ENCODE measurements around the gene UMOD. TPM values are rescaled to one million over a fixed set of nuclear protein-coding genes. Genes with fewer than 3 reads are reported as not detected.

Gene UMOD
- total RNA-seq, 1 experiment from 2014 or later, result not detected

DNA sequence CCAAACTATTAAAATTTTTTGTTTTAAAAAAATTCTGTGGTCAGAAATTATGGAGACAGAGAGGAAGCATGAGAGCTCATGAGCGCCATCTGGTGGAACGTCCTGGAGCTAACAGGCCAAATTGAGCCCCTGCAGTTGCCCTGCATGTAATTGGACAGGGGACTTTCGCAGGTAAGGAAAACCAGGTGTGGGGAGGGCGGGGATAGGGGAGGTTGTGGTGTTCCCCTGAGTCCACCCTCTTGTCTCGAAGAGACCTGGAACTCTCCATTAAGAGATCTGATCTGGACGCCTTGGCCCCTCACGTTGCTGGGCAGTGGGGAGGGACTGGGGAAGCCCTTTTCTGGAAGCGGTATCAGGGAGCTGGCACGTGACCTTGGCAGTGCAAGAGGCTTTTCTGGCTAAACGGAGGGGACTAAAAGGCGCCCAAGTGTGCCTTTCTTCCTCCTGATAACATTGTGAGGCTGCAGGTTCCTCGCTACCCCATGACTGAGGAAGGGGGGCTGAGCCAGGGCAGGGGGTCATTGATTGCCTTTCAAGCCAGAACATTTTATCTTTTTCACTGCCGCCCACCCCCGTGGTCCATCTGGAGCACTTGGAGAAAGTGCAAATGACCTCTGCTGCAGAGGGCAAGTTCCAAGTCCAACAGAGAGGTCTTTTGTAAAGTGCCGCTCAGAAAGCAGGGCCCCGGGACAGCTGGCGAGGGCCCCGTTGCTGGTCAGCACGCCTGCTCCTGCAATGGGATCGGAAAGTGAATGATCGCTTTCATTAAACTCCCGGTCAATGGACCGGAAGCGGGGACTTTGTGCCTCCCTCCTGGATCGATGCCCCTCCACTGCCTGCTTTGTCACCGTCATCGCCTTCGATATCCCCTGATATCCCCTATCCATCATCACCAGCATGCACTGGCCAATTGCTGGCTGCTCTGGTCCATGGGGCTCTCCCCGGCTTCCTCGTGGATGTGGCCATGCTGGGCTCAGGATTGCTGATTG lies 33.6 kb upstream of the UMOD start:
- Mint-ChIP-seq H3K27me3 (ENCODE audit: insufficient read depth, unreplicated experiment) (peaks cover 11% of the 10 kb centered on the region), H3K9me3 (ENCODE audit: unreplicated experiment) (no peaks in the 10 kb centered on the region), H3K36me3 (ENCODE audit: insufficient read depth, unreplicated experiment) (no peaks in the 10 kb centered on the region), H3K4me1 (ENCODE audit: insufficient read depth, unreplicated experiment) (no peaks in the 10 kb centered on the region), H3K4me3 (ENCODE audit: unreplicated experiment) (no peak overlapping the region), H3K27ac (ENCODE audit: low read depth, unreplicated experiment) (no peak overlapping the region)
- no TSS peak for BruUV-seq (replicated peaks)
- TF ChIP-seq, protein P1, sequence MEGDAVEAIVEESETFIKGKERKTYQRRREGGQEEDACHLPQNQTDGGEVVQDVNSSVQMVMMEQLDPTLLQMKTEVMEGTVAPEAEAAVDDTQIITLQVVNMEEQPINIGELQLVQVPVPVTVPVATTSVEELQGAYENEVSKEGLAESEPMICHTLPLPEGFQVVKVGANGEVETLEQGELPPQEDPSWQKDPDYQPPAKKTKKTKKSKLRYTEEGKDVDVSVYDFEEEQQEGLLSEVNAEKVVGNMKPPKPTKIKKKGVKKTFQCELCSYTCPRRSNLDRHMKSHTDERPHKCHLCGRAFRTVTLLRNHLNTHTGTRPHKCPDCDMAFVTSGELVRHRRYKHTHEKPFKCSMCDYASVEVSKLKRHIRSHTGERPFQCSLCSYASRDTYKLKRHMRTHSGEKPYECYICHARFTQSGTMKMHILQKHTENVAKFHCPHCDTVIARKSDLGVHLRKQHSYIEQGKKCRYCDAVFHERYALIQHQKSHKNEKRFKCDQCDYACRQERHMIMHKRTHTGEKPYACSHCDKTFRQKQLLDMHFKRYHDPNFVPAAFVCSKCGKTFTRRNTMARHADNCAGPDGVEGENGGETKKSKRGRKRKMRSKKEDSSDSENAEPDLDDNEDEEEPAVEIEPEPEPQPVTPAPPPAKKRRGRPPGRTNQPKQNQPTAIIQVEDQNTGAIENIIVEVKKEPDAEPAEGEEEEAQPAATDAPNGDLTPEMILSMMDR (IDR thresholded peaks at IDR 0.05; ENCODE audit: unreplicated experiment), result peak; percentile 84
- intact Hi-C loops (cut with micrococcal nuclease), result loop anchor here (1.0 to 10.0 kb wide), 3 partner anchors 86 to 781 kb away; no protein-coding TSS in a partner anchor
- DNase-seq (ENCODE audit: unreplicated experiment), result peak; percentile 52
- CTCF ChIA-PET, result interaction anchor here (0.5 to 18.4 kb wide), 37 partner anchors 9 to 1257 kb away, joined by 3 to 537 read pairs (median 3); partner anchors contain the start of genes ACSM5 and PDILT
- POLR2A ChIA-PET, result interaction anchor here (0.6 to 1.6 kb wide), 2 partner anchors 10 to 479 kb away, joined by 3 read pairs; no protein-coding TSS in a partner anchor

DNA sequence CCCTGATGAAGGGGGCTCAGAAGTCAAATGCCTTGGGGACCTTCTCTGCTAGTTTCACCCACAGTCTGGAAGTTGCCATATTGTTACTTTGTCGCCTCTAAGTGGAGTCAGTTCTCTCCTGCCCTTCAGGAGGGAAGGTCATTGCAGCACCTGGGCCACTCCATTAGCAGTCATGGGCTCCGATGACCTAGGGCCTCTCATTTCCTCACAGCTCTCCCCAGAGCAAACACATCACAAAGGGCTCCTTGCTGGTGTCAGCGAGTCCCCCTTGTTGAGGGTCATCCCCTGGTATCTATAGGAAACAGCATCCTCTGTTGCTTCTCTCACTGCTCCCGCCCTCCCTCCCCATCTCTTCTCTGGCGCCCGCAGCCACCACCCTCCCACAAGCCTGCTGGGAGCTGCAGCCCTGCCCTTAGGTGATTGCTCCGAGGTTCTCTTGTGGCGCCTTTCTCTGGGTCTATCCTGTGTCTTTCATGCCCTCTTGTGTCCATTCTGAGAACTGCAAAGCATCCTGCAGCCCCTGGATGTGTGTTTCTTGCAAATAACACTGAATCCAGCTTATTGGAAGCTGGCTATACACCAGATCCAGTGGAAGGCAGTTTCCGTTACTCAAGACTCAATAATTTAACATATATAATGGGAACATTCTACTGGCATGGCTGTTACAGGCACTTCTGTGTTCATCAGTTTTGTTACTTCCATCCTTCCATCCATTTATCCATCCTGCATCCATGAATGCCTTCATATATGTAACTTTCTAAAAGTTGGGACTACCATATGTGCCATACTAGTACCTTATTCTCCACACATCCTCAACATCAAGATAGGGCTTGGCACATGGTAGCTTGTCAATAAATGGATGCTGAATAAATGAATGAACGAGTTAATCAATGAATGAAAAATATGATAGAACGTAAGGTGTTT lies 30.9 kb upstream of the UMOD start:
- TF ChIP-seq, protein P1 (IDR thresholded peaks at IDR 0.05; ENCODE audit: unreplicated experiment), result peak; percentile 90
- intact Hi-C loops (cut with micrococcal nuclease), result loop anchor here (1.0 to 10.0 kb wide), 3 partner anchors 476 to 779 kb away; no protein-coding TSS in a partner anchor
- CTCF ChIA-PET, result interaction anchor here (0.5 to 18.4 kb wide), 36 partner anchors 8 to 815 kb away, joined by 3 to 537 read pairs (median 3); no protein-coding TSS in a partner anchor
- Mint-ChIP-seq H3K9me3 (ENCODE audit: unreplicated experiment) (no peaks in the 10 kb centered on the region), H3K4me1 (ENCODE audit: insufficient read depth, unreplicated experiment) (no peaks in the 10 kb centered on the region), H3K4me3 (ENCODE audit: unreplicated experiment) (no peak overlapping the region), H3K27me3 (ENCODE audit: insufficient read depth, unreplicated experiment) (peaks cover 28% of the 10 kb centered on the region), H3K27ac (ENCODE audit: low read depth, unreplicated experiment) (no peak overlapping the region), H3K36me3 (ENCODE audit: insufficient read depth, unreplicated experiment) (no peaks in the 10 kb centered on the region)
- peak; percentile 51 for DNase-seq (ENCODE audit: unreplicated experiment)
- BruUV-seq (replicated peaks), result no TSS peak
- POLR2A ChIA-PET, result no interaction called here

DNA sequence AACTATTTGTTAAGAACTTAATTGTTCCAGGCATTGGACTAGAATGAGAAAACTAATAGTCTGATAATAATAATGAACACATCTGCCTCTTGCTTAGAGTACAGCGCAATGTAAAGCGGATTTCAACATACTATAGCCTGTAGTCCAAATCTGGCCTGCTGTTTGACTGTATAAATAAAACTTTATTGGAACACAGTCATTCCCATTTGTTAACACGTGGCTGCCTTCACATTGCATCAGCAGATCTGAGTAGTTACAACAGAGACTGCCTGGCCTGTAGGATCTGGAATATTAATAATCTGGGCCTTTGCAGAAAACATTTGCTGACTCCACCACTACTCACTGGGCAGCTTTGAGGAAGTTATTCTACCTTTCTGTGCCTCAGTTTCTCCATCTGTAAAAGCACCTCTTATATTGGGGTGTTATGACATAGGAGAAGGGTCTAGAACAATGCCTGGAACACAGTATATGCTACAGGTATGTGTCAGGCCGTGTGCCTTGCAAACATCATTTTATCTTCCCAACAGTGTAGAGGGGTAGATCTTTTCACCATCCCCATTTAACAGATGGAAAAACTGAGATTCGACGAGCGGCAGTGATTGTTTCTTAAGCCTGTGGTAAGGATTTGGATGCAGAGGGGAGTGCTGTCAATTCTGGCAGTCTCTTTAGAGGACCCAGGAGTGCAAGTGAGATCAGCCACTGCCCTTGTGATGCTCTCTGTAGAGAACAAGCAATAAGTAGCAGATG lies 29.9 kb upstream of the UMOD start:
- Mint-ChIP-seq H3K4me1 (ENCODE audit: insufficient read depth, unreplicated experiment) (no peaks in the 10 kb centered on the region), H3K27me3 (ENCODE audit: insufficient read depth, unreplicated experiment) (peaks cover 36% of the 10 kb centered on the region), H3K27ac (ENCODE audit: low read depth, unreplicated experiment) (no peak overlapping the region), H3K36me3 (ENCODE audit: insufficient read depth, unreplicated experiment) (no peaks in the 10 kb centered on the region), H3K9me3 (ENCODE audit: unreplicated experiment) (no peaks in the 10 kb centered on the region), H3K4me3 (ENCODE audit: unreplicated experiment) (no peak overlapping the region)
- no TSS peak for BruUV-seq (replicated peaks)
- ChIA-PET CTCF (interaction anchor here (0.5 to 18.4 kb wide), 15 partner anchors 7 to 806 kb away, joined by 3 to 537 read pairs (median 5); no protein-coding TSS in a partner anchor), POLR2A (no interaction called here)
- intact Hi-C loops (cut with micrococcal nuclease), result loop anchor here (10.0 kb wide), 1 partner anchor 778 kb away; no protein-coding TSS in a partner anchor
- TF ChIP-seq, protein P1 (IDR thresholded peaks at IDR 0.05; ENCODE audit: unreplicated experiment), result no peak
- DNase-seq (ENCODE audit: unreplicated experiment), result no peak
